CD4-positive, alpha-beta T cell treated with Interleukin-17A for 4 hours (primary cell): ENCODE data around the gene ZNF705A.
"Not testable (repeated sequence)": the region's sequence is repeated elsewhere in the genome, so short reads cannot be mapped to it uniquely, and the experiment has no call there.

Experiments
- DNase-seq: peaks from one replicate; pipeline ENCODE4 v3.0.0-alpha.2; 2020; ENCODE audit warnings: mixed read lengths

ZNF705A gene

GRCh38 chr12:8156845-8157244 lies at the start of gene ZNF705A:
Gene ZNF705A, plus strand, starts transcription at chr12:8157015. Its CDS starts 15,611 bp downstream, at chr12:8172626.
- no peak for DNase-seq

GRCh38 chr12:8108808-8109398 lies 47.9 kb upstream of the ZNF705A start:
- DNase-seq = peak; percentile 82

- not testable (repeated sequence) for DNase-seq
These were observed 43.7 kb upstream of the ZNF705A start for GRCh38 chr12:8113117-8113516.

- DNase-seq = no peak
These were observed 36.6 kb upstream of the ZNF705A start for GRCh38 chr12:8120072-8120713.

- no peak for DNase-seq
These were observed 33.5 kb upstream of the ZNF705A start, which contains the start of gene CLEC4A for GRCh38 chr12:8123124-8123912. Gene CLEC4A, plus strand, starts transcription at chr12:8123617. Its CDS starts 262 bp downstream, at chr12:8123879.

GRCh38 chr12:8127138-8127537 lies 29.7 kb upstream of the ZNF705A start:
- DNase-seq = peak; percentile 10

- DNase-seq = not testable (repeated sequence)
These were observed 23.0 kb upstream of the ZNF705A start for GRCh38 chr12:8133636-8134397.

- DNase-seq = not testable (repeated sequence)
These were observed 22.4 kb upstream of the ZNF705A start for GRCh38 chr12:8134398-8134930.

GRCh38 chr12:8141647-8142046 lies 15.2 kb upstream of the ZNF705A start:
- DNase-seq = not testable (repeated sequence)

GRCh38 chr12:8143261-8143660 lies 13.6 kb upstream of the ZNF705A start:
- no peak for DNase-seq

- no peak for DNase-seq
These were observed 10.9 kb upstream of the ZNF705A start for GRCh38 chr12:8145754-8146441.

GRCh38 chr12:8146442-8146771 lies 10.4 kb upstream of the ZNF705A start:
- DNase-seq = no peak

GRCh38 chr12:8154526-8154925 lies 2.3 kb upstream of the ZNF705A start:
- no peak for DNase-seq

- no peak for DNase-seq
These were observed 399 bp upstream of the ZNF705A start for GRCh38 chr12:8156416-8156815.

GRCh38 chr12:8157484-8158198 lies 826 bp downstream of the ZNF705A start:
- DNase-seq = no peak

- DNase-seq = not testable (repeated sequence)
These were observed 16.1 kb downstream of the ZNF705A start for GRCh38 chr12:8172911-8173310.

- peak; percentile 70 for DNase-seq
These were observed 23.3 kb downstream of the ZNF705A start for GRCh38 chr12:8179989-8180585.

GRCh38 chr12:8181271-8181670 lies 24.5 kb downstream of the ZNF705A start:
- DNase-seq = not testable (repeated sequence)

GRCh38 chr12:8182923-8183322 lies 26.1 kb downstream of the ZNF705A start:
- not testable (repeated sequence) for DNase-seq

GRCh38 chr12:8183346-8183745 lies 26.5 kb downstream of the ZNF705A start:
- not testable (repeated sequence) for DNase-seq

- DNase-seq = not testable (repeated sequence)
These were observed 27.4 kb downstream of the ZNF705A start for GRCh38 chr12:8184206-8184605.
